ENCODE results near the gene GPR171. TPM values are rescaled to one million over a fixed set of nuclear protein-coding genes. Genes with fewer than 3 reads are reported as not detected.

The GPR171 gene
- total and polyA plus RNA-seq, 2 donors (not counting 3 experiments of a cell fraction or from before 2014, with no cell fraction given): not detected

GRCh38 chr3:151230646-151231045, 27.6 kb upstream of the GPR171 start:
- intact Hi-C loops (cut with micrococcal nuclease) (no loop called here), dilution Hi-C loops (cut with MboI; ENCODE audit: extremely low pct_ligation_motif_present, low sequenced_read_pairs) (no loop called here)
- Histone ChIP-seq H3K4me3 (replicated peaks in 1 of 3; ENCODE audit: insufficient read depth in 1 of 3, low read depth in 1 of 3, low read length in 3 of 3) (no peak overlapping the region), H3K4me2 (ENCODE audit: insufficient read depth, low read length) (no peak overlapping the region), H3K36me3 (ENCODE audit: control insufficient read depth in 2 of 2, extremely low read depth in 1 of 2, insufficient read depth in 2 of 2, low read length in 2 of 2) (no peaks in the 10 kb centered on the region), H4K20me1 (replicated peaks; ENCODE audit: control insufficient read depth, extremely low read depth, insufficient read depth, low read length) (no peaks in the 10 kb centered on the region), H3K4me1 (ENCODE audit: control insufficient read depth, extremely low read depth, insufficient read depth, low read length) (peaks cover 11% of the 10 kb centered on the region), H3K79me2 (ENCODE audit: control insufficient read depth, insufficient read depth, low read length) (no peaks in the 10 kb centered on the region), H3K9me3 (replicated peaks; ENCODE audit: control insufficient read depth, insufficient read depth, low read length) (no peaks in the 10 kb centered on the region), H3K9me1 (replicated peaks; ENCODE audit: control insufficient read depth, extremely low read depth, insufficient read depth, low read length) (no peaks in the 10 kb centered on the region), H3K27ac (ENCODE audit: insufficient read depth, low read depth, low read length) (no peak overlapping the region), H3K9ac (replicated peaks; ENCODE audit: extremely low read depth, insufficient read depth, low read length) (no peak overlapping the region), H2AFZ (ENCODE audit: low read depth, low read length) (no peak overlapping the region), H3K27me3 (ENCODE audit: control insufficient read depth in 2 of 2, insufficient read depth in 2 of 2, low read length in 2 of 2) (peaks cover 0 to 2% of the 10 kb centered on the region in 2 experiments)
- no peak for DNase-seq (ENCODE audit: low read depth, low spot score)
- CTCF ChIA-PET: interaction anchor here (0.7 to 1.1 kb wide), 2 partner anchors 18 to 63 kb away, joined by 3 to 5 read pairs; no protein-coding TSS in a partner anchor
- POLR2A ChIA-PET: no interaction called here
- FAIRE-seq: no peak
- no TSS peak for BruUV-seq (replicated peaks)
- TF ChIP-seq, protein P1, sequence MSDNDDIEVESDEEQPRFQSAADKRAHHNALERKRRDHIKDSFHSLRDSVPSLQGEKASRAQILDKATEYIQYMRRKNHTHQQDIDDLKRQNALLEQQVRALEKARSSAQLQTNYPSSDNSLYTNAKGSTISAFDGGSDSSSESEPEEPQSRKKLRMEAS (IDR thresholded peaks at IDR 0.05; ENCODE audit: insufficient read depth, insufficient read length): no peak
- TF ChIP-seq POLR2A (IDR thresholded peaks at IDR 0.05; ENCODE audit: low read depth, low read length): no peak
- no peak for TF ChIP-seq EZH2 (IDR thresholded peaks at IDR 0.05; ENCODE audit: borderline replicate concordance, low read depth, low read length, severe bottlenecking)
- TF ChIP-seq GATA2 (IDR thresholded peaks at IDR 0.05; ENCODE audit: insufficient read depth, insufficient read length, low read depth, low read length): no peak
- TF ChIP-seq, protein P2, sequence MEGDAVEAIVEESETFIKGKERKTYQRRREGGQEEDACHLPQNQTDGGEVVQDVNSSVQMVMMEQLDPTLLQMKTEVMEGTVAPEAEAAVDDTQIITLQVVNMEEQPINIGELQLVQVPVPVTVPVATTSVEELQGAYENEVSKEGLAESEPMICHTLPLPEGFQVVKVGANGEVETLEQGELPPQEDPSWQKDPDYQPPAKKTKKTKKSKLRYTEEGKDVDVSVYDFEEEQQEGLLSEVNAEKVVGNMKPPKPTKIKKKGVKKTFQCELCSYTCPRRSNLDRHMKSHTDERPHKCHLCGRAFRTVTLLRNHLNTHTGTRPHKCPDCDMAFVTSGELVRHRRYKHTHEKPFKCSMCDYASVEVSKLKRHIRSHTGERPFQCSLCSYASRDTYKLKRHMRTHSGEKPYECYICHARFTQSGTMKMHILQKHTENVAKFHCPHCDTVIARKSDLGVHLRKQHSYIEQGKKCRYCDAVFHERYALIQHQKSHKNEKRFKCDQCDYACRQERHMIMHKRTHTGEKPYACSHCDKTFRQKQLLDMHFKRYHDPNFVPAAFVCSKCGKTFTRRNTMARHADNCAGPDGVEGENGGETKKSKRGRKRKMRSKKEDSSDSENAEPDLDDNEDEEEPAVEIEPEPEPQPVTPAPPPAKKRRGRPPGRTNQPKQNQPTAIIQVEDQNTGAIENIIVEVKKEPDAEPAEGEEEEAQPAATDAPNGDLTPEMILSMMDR (IDR thresholded peaks at IDR 0.05; ENCODE audit: extremely low read depth in 1 of 2, insufficient read depth in 1 of 2, low read depth in 1 of 2, low read length in 2 of 2): no peak
- TF ChIP-seq FOS (IDR thresholded peaks at IDR 0.05; ENCODE audit: borderline replicate concordance, insufficient read depth, low read length): no peak
